GM12872 (cell line): ENCODE measurements around the gene DGCR8.

Experiments used
- TF ChIP-seq, protein P1 (sequence below): IDR thresholded peaks from 3 replicates; pipeline ENCODE4 v1.5.1; 2011; ENCODE audit warnings: low read depth, mild to moderate bottlenecking, low read length, moderate library complexity; ENCODE audit not compliant: insufficient read depth

Gene DGCR8

DNA sequence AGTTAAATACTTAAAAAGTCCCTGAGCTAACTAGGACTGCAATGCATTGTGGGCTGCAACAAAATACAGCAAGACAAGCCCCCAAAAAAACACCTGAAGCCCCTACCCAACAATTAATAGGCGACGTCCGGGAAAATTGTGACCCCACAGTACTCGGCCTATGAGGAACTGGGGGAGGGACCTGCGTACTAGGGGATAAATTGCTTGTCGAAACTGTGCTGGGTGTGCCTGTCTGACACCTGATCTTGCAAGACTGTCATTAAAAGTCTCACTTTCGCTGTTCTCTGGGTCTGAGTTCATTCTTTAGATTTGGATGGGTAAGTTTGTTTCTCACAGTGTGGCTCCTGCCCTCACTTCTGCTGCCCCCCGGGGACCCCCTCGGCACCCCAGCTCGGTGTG, 44.0 kb upstream of the DGCR8 start:
- TF ChIP-seq, protein P1, sequence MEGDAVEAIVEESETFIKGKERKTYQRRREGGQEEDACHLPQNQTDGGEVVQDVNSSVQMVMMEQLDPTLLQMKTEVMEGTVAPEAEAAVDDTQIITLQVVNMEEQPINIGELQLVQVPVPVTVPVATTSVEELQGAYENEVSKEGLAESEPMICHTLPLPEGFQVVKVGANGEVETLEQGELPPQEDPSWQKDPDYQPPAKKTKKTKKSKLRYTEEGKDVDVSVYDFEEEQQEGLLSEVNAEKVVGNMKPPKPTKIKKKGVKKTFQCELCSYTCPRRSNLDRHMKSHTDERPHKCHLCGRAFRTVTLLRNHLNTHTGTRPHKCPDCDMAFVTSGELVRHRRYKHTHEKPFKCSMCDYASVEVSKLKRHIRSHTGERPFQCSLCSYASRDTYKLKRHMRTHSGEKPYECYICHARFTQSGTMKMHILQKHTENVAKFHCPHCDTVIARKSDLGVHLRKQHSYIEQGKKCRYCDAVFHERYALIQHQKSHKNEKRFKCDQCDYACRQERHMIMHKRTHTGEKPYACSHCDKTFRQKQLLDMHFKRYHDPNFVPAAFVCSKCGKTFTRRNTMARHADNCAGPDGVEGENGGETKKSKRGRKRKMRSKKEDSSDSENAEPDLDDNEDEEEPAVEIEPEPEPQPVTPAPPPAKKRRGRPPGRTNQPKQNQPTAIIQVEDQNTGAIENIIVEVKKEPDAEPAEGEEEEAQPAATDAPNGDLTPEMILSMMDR: no peak

DNA sequence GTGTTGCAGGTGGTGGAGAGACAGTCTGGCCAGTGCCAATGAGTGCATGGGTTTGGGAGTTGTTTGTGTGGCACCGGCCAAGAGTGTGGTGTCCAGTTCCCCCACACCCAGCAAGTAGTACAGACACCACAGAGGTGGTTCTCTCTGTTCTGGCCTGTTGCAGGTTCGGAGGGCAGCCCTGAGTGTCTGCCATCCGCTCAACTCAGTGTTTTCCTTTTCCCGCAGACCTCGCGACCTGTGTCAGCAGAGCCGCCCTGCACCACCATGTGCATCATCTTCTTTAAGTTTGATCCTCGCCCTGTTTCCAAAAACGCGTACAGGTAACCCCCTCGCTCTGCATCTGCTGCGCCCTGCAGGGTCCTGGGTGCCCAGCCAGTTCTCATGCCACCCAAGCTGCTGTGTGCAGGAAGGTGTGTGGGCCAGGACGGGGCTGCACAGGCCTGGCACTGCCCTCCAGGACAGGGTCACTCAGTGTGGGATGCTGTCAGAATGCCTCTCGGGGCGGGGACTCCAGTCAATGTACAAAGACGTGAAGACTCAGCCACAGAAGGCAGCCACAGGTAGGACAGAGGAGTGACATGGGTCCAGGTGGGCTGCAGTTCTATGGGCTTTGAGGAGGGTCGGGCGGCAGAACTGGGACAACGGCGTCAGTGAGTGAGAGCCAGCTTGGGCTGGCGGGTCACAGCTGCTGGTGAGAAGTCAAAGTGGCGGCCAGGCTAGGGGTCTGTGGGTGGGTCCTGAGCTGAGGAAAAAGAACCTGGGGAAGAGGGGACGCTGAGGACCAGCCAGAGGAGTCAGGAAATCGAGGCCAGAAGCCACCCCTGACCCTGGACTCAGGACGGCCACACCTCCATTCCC, 43.3 kb upstream of the DGCR8 start:
- TF ChIP-seq, protein P1: no peak

DNA sequence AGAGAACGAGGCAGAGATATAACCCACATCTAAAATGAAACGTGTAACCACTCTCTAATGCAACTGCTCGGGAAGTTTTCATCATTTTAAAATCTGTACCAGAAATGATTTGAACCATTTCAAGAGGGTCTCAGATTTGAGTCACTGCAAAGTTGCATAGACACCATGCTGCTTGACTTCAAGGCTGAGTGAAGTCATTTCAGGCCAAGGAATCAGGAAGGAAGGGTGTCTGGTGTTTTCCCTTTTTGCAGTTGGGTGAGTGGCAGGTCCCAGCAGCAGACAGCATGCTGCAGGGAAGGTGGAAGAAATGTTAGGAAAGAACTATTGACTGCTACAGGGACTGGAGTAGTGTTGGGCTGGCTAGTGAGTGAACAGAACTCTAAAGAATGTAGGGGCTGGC, 42.6 kb upstream of the DGCR8 start:
- TF ChIP-seq, protein P1: no peak

DNA sequence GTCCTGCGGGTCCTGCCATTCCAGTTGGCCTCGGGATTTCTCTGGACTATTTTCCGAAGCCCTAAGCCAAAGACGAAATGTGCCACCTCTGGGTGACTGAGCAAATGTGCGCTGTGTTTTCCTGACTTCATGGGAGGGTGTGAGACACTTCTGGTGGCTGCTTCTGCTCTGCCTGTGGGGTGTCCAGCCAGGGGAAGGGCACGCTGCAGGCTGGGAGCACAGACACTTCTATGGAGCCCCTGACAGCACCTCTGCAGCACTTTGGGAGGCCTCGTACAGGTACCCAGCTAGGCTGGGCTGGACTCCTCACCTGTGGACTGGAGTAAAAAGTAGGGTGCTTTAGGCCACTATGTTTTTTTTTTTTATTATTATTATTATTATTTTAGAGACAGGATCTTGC, 41.5 kb upstream of the DGCR8 start:
- TF ChIP-seq, protein P1: no peak

DNA sequence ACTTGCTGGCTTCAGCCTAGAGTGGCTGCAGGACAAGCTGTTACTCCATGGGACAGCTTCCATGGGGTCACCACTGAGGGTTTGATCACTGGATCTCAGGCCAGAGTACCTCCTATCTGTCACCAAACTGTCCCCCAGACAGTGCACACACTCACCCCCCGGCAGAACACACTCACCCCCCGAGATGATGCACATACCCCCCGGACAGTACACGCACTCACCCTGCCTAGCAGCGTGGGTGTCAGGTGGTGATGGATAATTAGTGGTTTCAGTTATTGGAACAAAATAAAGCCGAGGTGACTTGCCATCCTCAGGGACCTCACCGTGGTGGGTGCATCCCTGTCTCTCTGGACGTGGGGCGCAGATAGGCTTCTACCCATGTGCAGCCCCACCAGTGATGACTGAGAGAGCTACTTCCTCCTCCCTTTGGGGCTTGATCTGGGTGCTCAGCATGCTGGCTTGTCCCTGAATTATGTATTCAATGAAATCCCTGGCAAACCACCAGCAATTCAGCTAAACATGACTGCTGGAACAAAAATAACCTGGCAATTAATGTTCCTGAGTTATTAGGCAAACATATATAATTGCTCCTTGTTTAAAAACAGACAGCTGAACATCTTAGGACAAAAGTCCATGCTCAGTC, 40.2 kb upstream of the DGCR8 start:
- TF ChIP-seq, protein P1: no peak

DNA sequence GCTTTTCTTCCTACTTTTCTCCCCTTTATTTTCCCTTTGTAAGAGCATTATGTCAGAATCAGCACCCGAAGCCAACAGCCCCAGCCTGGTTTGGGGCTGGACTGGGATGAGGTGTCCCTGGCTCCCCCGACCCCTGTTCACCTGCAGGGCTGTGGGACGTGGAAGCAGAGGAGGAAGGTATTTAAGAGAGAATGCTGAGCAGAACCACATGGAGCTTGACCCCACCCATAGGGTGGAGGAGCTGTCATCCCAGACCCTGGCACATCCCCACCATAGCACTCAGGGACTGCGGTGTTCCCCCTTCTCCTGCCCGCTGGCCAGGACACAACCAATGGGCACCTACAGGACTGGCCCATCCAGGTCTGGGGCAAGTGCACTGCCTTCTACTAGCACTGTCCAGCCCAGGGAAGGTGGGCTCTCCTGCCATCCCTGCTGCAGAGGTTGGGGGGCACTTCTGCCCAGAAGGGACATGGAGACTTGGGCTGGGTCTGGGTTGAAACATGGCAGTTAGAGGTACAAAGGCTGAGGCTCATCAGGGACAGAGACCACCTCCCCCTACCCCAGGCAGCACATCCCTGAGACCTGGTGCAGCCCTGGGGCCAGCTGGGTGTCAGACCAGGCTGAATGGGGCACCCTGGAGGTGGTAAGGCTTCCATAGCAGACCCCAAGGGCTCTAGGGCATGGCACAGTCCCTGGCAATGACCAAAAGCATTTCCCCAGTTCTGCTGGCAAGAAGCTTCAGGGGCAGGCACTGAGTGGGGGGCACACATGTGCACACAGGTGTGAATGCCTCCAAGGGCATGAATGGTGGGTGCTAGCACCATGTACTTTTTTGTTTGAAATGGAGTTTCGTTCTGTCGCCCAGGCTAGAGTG, 39.5 kb upstream of the DGCR8 start:
- TF ChIP-seq, protein P1: no peak
